GM12878 (cell line): ENCODE measurements around the gene SH3BGRL3. TPM values are rescaled to one million over a fixed set of nuclear protein-coding genes. Genes with fewer than 3 reads are reported as not detected.

ENCODE experiments used
- BCL11A ChIP-seq: IDR thresholded peaks from 2 replicates; pipeline ENCODE4 v1.6.1; 2011; ENCODE audit warnings: low read depth, low read length
- BHLHE40 ChIP-seq, 2 experiments: fragments of 450-650 bp in 1 of 2; IDR thresholded peaks; 2 replicates each; pipeline ENCODE4 v1.6.1; 2011 to 2017; ENCODE audit warnings: low read depth in 2 of 2, borderline replicate concordance in 1 of 2, improper control_type of control experiment in 1 of 2, low read length in 1 of 2, mild to moderate bottlenecking in 1 of 2
- CHD4 ChIP-seq: fragments of 200-600 bp; sonication (generic); IDR thresholded peaks from 2 replicates; pipeline ENCODE4 v1.6.1; 2016; ENCODE audit warnings: mild to moderate bottlenecking
- CREB1 ChIP-seq: IDR thresholded peaks from 2 replicates; pipeline ENCODE4 v1.6.1; 2012; ENCODE audit warnings: low read depth, mild to moderate bottlenecking, inconsistent platforms
- FOXK2 ChIP-seq: fragments of 450-650 bp; IDR thresholded peaks from 2 replicates; pipeline ENCODE4 v1.6.1; 2017; ENCODE audit warnings: mild to moderate bottlenecking, moderate library complexity
- HDGF ChIP-seq: fragments of 450-650 bp; IDR thresholded peaks from 2 replicates; pipeline ENCODE4 v1.6.1; 2016; ENCODE audit warnings: antibody characterized with exemption
- LARP7 ChIP-seq: fragments of 450-650 bp; IDR thresholded peaks from 2 replicates; pipeline ENCODE4 v1.6.1; 2017; ENCODE audit warnings: mild to moderate bottlenecking
- NFIC ChIP-seq: IDR thresholded peaks from 2 replicates; pipeline ENCODE4 v1.6.1; 2012; ENCODE audit warnings: low read depth, mild to moderate bottlenecking, inconsistent platforms, low read length, moderate library complexity
- NR2C1 ChIP-seq: fragments of 450-650 bp; IDR thresholded peaks from 2 replicates; pipeline ENCODE4 v1.6.1; 2017; ENCODE audit warnings: antibody characterized with exemption, mild to moderate bottlenecking, moderate library complexity
- POLR2A ChIP-seq: IDR thresholded peaks from 2 replicates; pipeline ENCODE4 v1.6.1; 2011; ENCODE audit warnings: low read depth, mild to moderate bottlenecking, low read length
- RB1 ChIP-seq: fragments of 450-650 bp; formaldehyde crosslinking; IDR thresholded peaks from 2 replicates; pipeline ENCODE4 v1.6.1; 2017; ENCODE audit warnings: mild to moderate bottlenecking, borderline replicate concordance
- RELA ChIP-seq: fragments of 450-650 bp; IDR thresholded peaks from 2 replicates; pipeline ENCODE4 v1.8.0; 2014; ENCODE audit warnings: borderline replicate concordance; ENCODE audit not compliant: partially characterized antibody
- SREBF1 ChIP-seq: IDR thresholded peaks from 2 replicates; pipeline ENCODE4 v1.6.1; 2012; ENCODE audit warnings: mild to moderate bottlenecking, low read length
- SUPT20H ChIP-seq: IDR thresholded peaks from 2 replicates; pipeline ENCODE4 v1.6.1; 2011; ENCODE audit warnings: low read depth, mild to moderate bottlenecking, low read length, moderate library complexity, borderline replicate concordance; ENCODE audit not compliant: control insufficient read depth
- TBL1XR1 ChIP-seq: IDR thresholded peaks from 2 replicates; pipeline ENCODE4 v1.6.1; 2012; ENCODE audit warnings: low read depth, low read length, improper control_type of control experiment
- polyA plus RNA-seq, 11 experiments: library from polyadenylated mRNA; depleted of rRNA in 4 of 11; unstranded in 6 of 11; stranded (reverse) in 5 of 11; fragments of >200 nt; fragmentation: Nextera tagmentation in 4 of 11; fragmentation: Illumina TruSeq in 1 of 11; extraction: Ambion mirVana in 4 of 11; extraction: Trizol in 1 of 11; gene quantifications; 1 replicate in 1 of 11; 2 replicates in 10 of 11; pipeline versions ENCODE4 v1.2.1 to v1.2.3, GENCODE V29; 2011 to 2016; ENCODE audit warnings: inconsistent platforms in 2 of 11, missing spikeins in 2 of 11, low read depth in 1 of 11
- total RNA-seq, 4 experiments: library from RNA; depleted of rRNA in 3 of 4; stranded (reverse); fragments of >200 nt in 3 of 4; fragmentation: Illumina TruSeq in 1 of 4; extraction: Trizol in 1 of 4; gene quantifications; 2 replicates each; pipeline versions ENCODE4 v1.2.1 to v1.2.3, GENCODE V29; 2013 to 2021
- TF ChIP-seq, protein P1 (sequence below): IDR thresholded peaks from 2 replicates; pipeline ENCODE4 v1.6.1; 2012; ENCODE audit warnings: improper control_type of control experiment, low read depth, low read length; ENCODE audit not compliant: insufficient replicate concordance
- TF ChIP-seq, protein P2 (sequence below): IDR thresholded peaks from 2 replicates; pipeline ENCODE4 v1.6.1; 2012; ENCODE audit warnings: low read depth, low read length, improper control_type of control experiment
- TF ChIP-seq, protein P3 (sequence below): IDR thresholded peaks from 2 replicates; pipeline ENCODE4 v1.6.1; 2012; ENCODE audit warnings: low read depth, low read length, improper control_type of control experiment
- TF ChIP-seq, protein P4 (sequence below): fragments of 450-650 bp; IDR thresholded peaks from 2 replicates; pipeline ENCODE4 v1.6.1; 2018; ENCODE audit warnings: mild to moderate bottlenecking, low read depth, moderate library complexity; ENCODE audit not compliant: partially characterized antibody
- TF ChIP-seq, protein P5 (sequence below): IDR thresholded peaks from 2 replicates; pipeline ENCODE4 v1.6.1; 2012; ENCODE audit warnings: low read length, inconsistent platforms

The SH3BGRL3 gene
- total and polyA plus RNA-seq, 10 of the 15 experiments (the other 5 are each of a cell fraction or from before 2014, with no cell fraction given) = 39.7 to 390 (median 118) TPM

DNA sequence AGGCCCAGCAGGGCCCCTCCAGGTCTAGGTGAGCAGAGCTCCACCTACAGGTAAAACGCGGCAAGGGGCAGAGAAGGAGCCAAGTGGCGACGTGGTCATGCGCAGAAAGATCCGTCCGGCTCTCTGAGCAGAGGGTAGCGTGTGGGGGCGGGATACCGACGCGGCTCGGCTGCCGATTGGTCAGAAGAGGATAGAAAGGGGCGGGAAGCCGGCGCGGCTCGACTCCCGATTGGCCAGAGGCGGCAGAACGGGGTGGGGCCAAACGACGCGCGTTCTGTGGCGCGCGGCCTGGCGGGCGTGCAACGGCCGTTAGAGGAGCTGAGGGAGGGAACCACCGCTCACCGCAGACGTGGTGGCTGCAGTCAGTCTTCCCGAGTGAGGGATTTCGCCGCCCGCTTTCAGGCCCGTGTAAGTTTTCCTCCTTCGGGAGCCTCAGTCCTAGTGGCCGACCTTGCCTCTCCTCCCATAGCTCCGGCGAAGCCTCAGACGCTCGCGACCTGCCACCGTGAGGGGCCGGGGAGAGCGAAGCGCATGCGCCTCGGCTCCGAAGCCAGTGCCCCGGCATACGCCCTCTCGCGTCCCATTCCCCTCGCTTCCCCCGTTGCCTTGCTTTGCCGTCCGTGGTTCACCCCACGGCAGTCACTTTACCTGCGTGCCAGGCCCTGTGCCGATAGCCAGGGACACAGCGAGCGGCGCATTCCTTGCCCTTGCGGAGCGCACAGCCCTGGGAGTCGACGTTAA lies 45.8 kb upstream of the SH3BGRL3 start, which contains the start of gene CEP85 (continued):
- TF ChIP-seq, protein P1, sequence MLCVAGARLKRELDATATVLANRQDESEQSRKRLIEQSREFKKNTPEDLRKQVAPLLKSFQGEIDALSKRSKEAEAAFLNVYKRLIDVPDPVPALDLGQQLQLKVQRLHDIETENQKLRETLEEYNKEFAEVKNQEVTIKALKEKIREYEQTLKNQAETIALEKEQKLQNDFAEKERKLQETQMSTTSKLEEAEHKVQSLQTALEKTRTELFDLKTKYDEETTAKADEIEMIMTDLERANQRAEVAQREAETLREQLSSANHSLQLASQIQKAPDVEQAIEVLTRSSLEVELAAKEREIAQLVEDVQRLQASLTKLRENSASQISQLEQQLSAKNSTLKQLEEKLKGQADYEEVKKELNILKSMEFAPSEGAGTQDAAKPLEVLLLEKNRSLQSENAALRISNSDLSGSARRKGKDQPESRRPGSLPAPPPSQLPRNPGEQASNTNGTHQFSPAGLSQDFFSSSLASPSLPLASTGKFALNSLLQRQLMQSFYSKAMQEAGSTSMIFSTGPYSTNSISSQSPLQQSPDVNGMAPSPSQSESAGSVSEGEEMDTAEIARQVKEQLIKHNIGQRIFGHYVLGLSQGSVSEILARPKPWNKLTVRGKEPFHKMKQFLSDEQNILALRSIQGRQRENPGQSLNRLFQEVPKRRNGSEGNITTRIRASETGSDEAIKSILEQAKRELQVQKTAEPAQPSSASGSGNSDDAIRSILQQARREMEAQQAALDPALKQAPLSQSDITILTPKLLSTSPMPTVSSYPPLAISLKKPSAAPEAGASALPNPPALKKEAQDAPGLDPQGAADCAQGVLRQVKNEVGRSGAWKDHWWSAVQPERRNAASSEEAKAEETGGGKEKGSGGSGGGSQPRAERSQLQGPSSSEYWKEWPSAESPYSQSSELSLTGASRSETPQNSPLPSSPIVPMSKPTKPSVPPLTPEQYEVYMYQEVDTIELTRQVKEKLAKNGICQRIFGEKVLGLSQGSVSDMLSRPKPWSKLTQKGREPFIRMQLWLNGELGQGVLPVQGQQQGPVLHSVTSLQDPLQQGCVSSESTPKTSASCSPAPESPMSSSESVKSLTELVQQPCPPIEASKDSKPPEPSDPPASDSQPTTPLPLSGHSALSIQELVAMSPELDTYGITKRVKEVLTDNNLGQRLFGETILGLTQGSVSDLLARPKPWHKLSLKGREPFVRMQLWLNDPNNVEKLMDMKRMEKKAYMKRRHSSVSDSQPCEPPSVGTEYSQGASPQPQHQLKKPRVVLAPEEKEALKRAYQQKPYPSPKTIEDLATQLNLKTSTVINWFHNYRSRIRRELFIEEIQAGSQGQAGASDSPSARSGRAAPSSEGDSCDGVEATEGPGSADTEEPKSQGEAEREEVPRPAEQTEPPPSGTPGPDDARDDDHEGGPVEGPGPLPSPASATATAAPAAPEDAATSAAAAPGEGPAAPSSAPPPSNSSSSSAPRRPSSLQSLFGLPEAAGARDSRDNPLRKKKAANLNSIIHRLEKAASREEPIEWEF = no peak
- peak; percentile 85; the same call in 1 of the 2 replicates for TF ChIP-seq HDGF
- TF ChIP-seq FOXK2 = no peak
- TF ChIP-seq SREBF1 = peak; percentile 10; the same call in 1 of the 2 replicates
- no peak for TF ChIP-seq NR2C1
- peak; percentile 59; the same call in 1 of the 2 replicates for TF ChIP-seq LARP7
- TF ChIP-seq BCL11A = no peak
- TF ChIP-seq, protein P2, sequence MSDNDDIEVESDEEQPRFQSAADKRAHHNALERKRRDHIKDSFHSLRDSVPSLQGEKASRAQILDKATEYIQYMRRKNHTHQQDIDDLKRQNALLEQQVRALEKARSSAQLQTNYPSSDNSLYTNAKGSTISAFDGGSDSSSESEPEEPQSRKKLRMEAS = 0 out of 2 replicates have a peak, but pooled peaks have one; percentile 35
- no peak for TF ChIP-seq NFIC
- TF ChIP-seq, protein P3, sequence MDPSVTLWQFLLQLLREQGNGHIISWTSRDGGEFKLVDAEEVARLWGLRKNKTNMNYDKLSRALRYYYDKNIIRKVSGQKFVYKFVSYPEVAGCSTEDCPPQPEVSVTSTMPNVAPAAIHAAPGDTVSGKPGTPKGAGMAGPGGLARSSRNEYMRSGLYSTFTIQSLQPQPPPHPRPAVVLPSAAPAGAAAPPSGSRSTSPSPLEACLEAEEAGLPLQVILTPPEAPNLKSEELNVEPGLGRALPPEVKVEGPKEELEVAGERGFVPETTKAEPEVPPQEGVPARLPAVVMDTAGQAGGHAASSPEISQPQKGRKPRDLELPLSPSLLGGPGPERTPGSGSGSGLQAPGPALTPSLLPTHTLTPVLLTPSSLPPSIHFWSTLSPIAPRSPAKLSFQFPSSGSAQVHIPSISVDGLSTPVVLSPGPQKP = no peak
- peak; percentile 52 to 70; a peak in 2 of 4 replicates for TF ChIP-seq BHLHE40 (IDR thresholded peaks at IDR 0.05; ENCODE audit: borderline replicate concordance in 1 of 2, low read depth in 2 of 2, low read length in 1 of 2)
- TF ChIP-seq, protein P4, sequence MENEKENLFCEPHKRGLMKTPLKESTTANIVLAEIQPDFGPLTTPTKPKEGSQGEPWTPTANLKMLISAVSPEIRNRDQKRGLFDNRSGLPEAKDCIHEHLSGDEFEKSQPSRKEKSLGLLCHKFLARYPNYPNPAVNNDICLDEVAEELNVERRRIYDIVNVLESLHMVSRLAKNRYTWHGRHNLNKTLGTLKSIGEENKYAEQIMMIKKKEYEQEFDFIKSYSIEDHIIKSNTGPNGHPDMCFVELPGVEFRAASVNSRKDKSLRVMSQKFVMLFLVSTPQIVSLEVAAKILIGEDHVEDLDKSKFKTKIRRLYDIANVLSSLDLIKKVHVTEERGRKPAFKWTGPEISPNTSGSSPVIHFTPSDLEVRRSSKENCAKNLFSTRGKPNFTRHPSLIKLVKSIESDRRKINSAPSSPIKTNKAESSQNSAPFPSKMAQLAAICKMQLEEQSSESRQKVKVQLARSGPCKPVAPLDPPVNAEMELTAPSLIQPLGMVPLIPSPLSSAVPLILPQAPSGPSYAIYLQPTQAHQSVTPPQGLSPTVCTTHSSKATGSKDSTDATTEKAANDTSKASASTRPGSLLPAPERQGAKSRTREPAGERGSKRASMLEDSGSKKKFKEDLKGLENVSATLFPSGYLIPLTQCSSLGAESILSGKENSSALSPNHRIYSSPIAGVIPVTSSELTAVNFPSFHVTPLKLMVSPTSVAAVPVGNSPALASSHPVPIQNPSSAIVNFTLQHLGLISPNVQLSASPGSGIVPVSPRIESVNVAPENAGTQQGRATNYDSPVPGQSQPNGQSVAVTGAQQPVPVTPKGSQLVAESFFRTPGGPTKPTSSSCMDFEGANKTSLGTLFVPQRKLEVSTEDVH = no peak
- TF ChIP-seq TBL1XR1 = no peak
- peak; percentile 90 for TF ChIP-seq CREB1
- TF ChIP-seq RELA = peak; percentile 55
- TF ChIP-seq, protein P5, sequence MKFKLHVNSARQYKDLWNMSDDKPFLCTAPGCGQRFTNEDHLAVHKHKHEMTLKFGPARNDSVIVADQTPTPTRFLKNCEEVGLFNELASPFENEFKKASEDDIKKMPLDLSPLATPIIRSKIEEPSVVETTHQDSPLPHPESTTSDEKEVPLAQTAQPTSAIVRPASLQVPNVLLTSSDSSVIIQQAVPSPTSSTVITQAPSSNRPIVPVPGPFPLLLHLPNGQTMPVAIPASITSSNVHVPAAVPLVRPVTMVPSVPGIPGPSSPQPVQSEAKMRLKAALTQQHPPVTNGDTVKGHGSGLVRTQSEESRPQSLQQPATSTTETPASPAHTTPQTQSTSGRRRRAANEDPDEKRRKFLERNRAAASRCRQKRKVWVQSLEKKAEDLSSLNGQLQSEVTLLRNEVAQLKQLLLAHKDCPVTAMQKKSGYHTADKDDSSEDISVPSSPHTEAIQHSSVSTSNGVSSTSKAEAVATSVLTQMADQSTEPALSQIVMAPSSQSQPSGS = no peak
- peak; percentile 95 for TF ChIP-seq POLR2A
- TF ChIP-seq RB1 = no peak; the same call in none of the 2 replicates
- TF ChIP-seq CHD4 = no peak
- no peak for TF ChIP-seq SUPT20H
